ENCODE results near the gene RETREG3.
A peak's percentile ranks its signal among the peaks of the same experiment; 100 is the strongest.
"Not testable (repeated sequence)": the region's sequence is repeated elsewhere in the genome, so short reads cannot be mapped to it uniquely, and the experiment has no call there.

RETREG3 gene

DNA sequence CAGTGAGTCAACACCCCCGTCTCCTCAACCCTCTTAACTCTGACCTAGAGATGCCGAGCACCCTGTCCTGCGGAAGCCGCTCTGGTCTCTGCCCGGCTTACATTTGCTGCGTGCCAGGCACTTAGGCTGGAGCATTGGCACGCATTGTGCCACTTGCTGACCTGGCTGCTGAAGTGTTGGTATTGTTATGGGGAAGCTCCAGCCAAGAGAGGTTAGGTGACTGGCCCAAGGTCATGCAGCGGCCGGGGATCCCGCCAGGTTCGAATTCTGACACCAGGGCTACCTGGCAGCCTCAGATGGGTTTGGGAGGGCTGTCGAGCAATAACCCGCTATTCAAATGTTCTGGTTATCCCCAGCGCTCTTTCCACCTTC, 61.5 kb downstream of the RETREG3 start:
- TF ChIP-seq, protein P1, sequence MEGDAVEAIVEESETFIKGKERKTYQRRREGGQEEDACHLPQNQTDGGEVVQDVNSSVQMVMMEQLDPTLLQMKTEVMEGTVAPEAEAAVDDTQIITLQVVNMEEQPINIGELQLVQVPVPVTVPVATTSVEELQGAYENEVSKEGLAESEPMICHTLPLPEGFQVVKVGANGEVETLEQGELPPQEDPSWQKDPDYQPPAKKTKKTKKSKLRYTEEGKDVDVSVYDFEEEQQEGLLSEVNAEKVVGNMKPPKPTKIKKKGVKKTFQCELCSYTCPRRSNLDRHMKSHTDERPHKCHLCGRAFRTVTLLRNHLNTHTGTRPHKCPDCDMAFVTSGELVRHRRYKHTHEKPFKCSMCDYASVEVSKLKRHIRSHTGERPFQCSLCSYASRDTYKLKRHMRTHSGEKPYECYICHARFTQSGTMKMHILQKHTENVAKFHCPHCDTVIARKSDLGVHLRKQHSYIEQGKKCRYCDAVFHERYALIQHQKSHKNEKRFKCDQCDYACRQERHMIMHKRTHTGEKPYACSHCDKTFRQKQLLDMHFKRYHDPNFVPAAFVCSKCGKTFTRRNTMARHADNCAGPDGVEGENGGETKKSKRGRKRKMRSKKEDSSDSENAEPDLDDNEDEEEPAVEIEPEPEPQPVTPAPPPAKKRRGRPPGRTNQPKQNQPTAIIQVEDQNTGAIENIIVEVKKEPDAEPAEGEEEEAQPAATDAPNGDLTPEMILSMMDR (IDR thresholded peaks at IDR 0.05; ENCODE audit: insufficient read depth, low read depth, low read length, missing control alignments) = no peak
- H3K4me3 ChIP-seq (ENCODE audit: low read length) = no peak overlapping the region
- no peak for DNase-seq (ENCODE audit: low read depth)

DNA sequence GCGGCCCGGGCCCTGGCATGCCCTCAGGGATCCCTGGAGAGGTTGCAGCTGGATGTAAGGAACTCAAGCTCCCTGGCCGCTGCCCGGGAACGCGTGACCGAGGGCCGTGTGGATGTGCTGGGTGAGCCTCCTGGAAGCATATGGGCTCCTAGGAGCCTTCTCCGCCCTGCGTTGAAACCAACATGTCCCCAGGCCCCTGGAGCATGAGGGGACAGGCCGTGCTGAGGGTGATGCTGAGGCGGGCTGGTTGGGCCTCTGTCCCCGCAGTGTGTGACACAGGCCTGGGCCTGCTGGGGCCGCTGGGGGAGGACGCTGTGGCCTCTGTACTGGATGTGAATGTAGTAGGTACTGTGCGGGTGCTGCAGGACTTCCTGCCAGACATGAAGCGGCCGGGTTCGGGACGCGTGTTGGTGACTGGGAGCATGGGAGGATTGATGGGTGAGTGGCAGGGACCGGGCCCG, 62.1 kb downstream of the RETREG3 start:
- TF ChIP-seq, protein P1 (IDR thresholded peaks at IDR 0.05; ENCODE audit: insufficient read depth, low read depth, low read length, missing control alignments) = no peak
- no peak overlapping the region for H3K4me3 ChIP-seq (ENCODE audit: low read length)
- no peak for DNase-seq (ENCODE audit: low read depth)

DNA sequence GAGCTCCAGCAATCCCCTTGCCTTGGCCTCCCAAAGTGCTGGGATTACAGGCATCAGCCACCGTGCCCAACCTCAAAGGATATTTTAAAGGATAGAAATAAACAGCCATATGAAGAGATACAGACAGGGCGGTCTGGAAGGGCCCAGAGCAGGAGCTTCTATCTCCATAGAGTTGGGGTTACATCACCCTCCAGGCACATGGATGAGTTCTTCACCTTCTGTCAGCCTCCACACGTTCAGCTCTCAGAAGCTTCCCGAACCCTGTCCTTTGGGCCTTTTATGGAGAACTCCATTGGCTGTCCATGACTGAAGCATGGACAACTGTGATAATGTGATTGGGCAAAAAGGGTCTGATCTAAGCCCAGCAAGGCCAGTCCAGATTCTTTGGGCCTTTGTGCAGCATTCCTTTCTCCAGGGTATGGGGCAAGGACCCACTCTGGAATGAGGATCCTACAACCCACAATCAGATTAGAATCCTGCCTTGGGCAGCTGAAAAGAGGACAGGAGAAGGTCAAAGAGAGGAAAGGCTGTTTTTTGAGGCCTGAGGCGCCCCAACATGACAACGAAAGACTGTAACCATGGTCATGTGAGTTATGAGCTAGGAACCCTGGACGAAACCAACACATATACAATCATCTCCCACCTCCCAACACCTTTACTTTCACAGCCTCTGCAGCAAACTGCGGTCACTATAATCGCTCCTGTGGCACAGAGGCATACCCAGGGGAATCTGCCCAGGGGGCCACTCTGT, 63.2 kb downstream of the RETREG3 start:
- H3K4me3 ChIP-seq (ENCODE audit: low read length); DNase-seq (ENCODE audit: low read depth): not testable (repeated sequence)

DNA sequence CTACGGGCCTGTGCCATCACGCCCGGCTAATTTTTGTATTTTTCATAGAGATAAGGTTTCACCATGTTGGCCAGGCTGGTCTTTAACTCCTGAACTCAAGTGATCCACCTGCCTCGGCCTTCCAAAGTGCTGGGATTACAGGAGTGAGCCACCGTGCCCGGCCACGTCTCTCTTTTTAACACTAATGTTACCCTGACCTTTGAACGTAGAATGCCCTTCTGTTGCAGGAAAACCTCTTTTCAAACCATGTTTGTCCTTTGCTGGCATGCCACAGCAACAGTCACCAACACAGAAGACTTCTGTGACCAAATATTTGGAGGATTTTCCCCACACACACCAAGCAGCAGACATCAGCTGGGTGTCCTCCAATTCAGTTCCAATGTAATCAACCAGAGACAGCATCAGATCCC, 64.3 kb downstream of the RETREG3 start:
- H3K4me3 ChIP-seq (ENCODE audit: low read length) = no peak overlapping the region
- DNase-seq (ENCODE audit: low read depth) = no peak
- TF ChIP-seq, protein P1 (IDR thresholded peaks at IDR 0.05; ENCODE audit: insufficient read depth, low read depth, low read length, missing control alignments) = no peak

DNA sequence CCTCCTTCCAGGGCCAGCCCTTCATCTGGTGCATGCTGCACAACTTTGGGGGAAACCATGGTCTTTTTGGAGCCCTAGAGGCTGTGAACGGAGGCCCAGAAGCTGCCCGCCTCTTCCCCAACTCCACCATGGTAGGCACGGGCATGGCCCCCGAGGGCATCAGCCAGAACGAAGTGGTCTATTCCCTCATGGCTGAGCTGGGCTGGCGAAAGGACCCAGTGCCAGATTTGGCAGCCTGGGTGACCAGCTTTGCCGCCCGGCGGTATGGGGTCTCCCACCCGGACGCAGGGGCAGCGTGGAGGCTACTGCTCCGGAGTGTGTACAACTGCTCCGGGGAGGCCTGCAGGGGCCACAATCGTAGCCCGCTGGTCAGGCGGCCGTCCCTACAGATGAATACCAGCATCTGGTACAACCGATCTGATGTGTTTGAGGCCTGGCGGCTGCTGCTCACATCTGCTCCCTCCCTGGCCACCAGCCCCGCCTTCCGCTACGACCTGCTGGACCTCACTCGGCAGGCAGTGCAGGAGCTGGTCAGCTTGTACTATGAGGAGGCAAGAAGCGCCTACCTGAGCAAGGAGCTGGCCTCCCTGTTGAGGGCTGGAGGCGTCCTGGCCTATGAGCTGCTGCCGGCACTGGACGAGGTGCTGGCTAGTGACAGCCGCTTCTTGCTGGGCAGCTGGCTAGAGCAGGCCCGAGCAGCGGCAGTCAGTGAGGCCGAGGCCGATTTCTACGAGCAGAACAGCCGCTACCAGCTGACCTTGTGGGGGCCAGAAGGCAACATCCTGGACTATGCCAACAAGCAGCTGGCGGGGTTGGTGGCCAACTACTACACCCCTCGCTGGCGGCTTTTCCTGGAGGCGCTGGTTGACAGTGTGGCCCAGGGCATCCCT, 65.7 kb downstream of the RETREG3 start:
- no peak overlapping the region for H3K4me3 ChIP-seq (ENCODE audit: low read length)
- TF ChIP-seq, protein P1 (IDR thresholded peaks at IDR 0.05; ENCODE audit: insufficient read depth, low read depth, low read length, missing control alignments) = no peak
- no peak for DNase-seq (ENCODE audit: low read depth)

DNA sequence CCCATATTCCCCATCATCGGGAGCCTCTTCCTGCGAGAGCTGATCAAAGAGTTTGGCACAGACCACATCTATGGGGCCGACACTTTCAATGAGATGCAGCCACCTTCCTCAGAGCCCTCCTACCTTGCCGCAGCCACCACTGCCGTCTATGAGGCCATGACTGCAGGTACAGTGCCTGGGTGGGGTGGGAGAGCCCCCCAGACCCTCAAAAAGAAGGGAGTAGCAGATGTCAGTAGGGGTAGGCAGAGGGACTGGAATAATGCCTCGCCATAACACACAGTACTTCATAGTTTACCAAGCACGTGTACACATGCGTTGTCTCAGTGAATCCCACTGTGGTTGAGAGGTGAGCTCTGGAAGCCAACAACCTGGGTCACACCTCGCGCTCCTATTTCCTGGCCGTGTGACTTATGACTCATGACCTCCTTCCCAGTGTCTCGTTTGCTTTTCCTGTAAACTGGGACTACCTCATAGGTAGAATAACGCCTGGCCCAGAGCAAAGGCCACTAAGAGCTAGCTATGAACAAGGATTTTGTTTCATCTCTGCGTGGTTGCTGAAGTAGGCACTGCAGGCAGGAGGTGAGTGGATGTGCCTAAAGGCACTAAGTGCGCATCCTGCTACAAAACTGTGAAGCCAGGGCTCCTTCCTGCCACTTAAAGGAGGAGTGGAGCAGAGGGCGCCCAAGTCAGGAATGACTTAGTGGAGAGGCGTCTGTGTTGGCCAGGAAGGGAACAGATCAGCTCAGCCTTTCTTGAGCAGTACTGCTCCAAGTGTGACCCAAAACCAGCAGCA, 67.9 kb downstream of the RETREG3 start:
- TF ChIP-seq, protein P1 (IDR thresholded peaks at IDR 0.05; ENCODE audit: insufficient read depth, low read depth, low read length, missing control alignments) = no peak
- no peak overlapping the region for H3K4me3 ChIP-seq (ENCODE audit: low read length)
- peak; percentile 60 for DNase-seq (ENCODE audit: low read depth)

DNA sequence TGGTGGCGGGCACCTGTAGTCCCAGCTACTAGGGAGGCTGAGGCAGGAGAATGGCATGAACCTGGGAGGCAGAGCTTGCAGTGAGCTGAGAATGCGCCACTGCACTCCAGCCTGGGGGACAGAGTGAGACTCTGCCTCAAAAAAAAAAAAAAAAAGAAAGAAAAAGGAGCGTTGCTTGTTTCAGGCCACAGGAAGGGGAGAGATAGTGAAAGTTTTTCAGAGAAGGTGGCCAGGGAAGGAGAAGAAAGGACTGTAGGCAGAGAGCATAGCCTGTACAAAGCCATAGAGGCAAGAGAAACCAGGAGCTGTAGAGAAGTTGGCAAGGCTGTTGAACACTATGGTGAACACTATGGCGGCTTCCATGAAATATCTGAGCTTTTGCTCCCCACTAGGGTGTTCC, 68.6 kb downstream of the RETREG3 start:
- H3K4me3 ChIP-seq (ENCODE audit: low read length); DNase-seq (ENCODE audit: low read depth): not testable (repeated sequence)
